Stimulated activated CD8-positive, alpha-beta memory T cell treated with anti-CD3 and anti-CD28 coated beads, Interleukin-4, amount 100 ng/mL, for 24 hours (primary cell): Measurements from ENCODE around the gene GPA33.
"Not testable (repeated sequence)": the region's sequence is repeated elsewhere in the genome, so short reads cannot be mapped to it uniquely, and the experiment has no call there.

Source experiments
- DNase-seq: peaks from one replicate; pipeline ENCODE4 v3.0.0-alpha.2; 2020; ENCODE audit warnings: low read depth

Gene GPA33

DNA sequence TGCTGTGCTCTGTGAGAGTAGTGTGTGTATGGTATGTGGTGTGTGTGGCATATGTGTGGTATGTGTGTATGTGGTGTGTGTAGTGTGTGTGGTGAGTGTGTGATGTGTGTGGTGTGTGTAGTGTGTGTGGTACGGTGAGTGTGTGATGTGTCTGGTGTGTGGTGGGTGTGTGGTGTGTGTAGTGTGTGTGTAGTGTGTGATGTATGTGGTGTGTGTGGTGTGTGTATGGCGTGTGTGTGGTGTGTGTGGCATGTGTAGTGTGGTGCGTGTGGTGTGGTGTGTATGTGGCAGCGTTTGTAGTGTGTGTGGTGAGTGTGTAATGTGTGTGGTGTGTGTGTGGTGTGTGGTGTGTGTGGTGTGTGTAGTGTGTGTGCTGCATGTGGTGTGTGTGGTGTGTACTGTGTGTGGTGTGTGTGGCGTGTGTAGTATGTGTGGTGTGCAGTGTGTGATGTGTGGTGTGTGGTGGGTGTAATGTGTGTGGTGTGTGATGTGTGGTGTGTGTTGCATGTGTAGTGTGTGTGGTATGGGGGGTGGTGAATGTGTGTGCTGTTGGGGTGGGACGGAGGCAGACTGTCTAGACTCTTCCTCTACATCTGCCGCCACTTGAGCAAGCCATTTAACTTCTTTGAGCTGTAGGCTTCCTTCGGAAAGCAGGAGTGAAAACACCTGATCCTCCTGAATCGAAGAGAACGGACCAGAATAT is 33.5 kb downstream of the GPA33 start:
- DNase-seq: no peak

GRCh38 chr1:167054946-167055630 is 35.1 kb downstream of the GPA33 start:
- no peak for DNase-seq

DNA sequence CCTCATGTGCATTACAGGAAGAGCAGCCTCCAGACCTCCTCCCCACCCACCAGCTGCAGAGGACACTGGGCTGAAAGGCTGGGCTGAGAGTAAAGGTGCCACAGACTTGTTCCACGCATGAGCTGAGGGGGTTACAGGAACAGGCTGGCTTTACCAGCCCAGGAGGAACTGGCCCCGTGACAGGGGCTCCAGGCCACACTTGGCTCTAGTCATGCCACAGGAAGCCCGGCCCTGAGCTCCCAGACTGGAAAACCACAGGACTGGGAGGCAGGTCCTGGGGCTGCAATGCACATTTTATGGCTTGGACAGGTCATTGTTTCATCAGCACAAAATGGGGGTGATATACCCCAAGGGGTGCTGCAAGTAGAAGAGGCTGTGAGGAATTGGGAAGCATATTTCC is 35.6 kb downstream of the GPA33 start:
- DNase-seq: no peak

- DNase-seq: no peak
Observed at GRCh38 chr1:167052389-167052788, 37.8 kb downstream of the GPA33 start.

DNA sequence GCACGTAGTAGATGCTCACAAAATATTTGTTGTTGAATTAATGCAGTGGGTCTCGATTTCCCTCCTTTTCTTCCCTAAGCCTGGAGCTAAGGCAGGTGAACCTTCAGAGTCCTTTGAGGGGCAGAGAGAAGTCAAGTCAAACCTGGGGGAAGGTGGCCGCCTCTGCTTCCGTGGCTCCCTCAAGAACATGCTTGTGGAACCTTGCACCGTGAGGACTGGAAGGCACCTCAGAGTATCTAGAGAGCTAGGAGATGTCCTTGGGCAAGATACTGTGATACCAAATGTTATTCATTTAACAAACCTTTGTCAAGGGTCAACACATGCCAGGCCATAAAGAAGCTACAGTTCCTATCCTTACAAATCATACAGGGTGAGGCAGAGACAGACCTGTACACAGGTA is 38.3 kb downstream of the GPA33 start:
- DNase-seq: no peak

DNA sequence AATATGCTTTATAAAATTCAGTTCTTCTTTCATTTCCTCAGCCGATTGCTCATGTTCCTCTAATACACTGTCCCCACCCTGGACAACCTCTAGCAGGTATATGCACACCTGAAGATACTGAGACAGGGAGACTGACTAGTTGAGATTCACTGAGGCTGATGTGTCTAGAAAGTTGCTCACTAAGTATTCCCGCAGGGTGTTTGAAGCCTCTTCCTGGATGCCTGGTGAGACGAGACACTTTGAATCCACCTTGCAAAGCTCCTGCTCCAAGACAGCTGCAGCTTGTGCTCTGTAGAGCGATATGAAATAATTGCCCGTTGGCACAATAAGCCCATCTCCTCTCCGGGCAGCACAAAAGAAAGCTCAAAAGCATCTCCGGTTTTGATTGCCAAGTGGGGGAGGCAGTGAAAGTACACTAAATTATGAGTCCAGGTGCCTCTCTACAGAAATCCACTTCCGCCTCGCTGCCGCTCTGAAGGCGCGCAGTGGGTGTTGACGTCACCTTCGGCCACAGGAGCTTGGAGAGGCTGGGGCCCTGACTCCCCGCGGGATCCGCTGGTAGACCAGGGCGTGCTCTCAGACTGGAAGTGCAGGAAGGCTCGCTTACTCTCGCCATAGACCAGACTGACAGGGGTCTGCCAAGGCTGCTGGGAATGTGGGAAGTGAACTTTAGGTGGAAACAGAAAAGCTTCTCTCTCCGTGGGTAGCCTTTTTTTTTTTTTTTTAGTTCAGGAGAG is 46.3 kb downstream of the GPA33 start:
- peak; percentile 51 for DNase-seq

DNA sequence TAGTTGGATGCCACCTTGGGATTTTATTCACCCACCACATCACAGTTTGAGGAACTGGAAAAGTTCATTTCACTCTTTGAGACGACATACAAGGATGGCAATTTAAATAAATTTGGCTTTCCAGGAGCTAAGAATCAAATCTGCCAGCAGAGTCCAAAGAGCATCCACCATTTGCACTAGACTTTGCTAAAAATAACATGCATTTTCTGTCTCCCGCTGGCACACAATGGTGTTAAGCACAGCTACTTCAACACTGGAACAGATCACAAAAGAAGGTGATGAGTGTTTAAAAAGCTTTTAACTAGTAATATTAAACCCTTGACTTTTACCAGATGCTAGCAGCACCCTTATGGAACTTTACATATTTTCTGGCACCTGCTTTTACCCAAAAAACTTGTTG is 56.5 kb downstream of the GPA33 start:
- DNase-seq: no peak

- DNase-seq: not testable (repeated sequence)
Observed at GRCh38 chr1:167029553-167029952, 60.6 kb downstream of the GPA33 start.

- no peak for DNase-seq
Observed at GRCh38 chr1:167022384-167022783, 67.8 kb downstream of the GPA33 start.

- no peak for DNase-seq
Observed at GRCh38 chr1:167016100-167016750, 74.0 kb downstream of the GPA33 start.

DNA sequence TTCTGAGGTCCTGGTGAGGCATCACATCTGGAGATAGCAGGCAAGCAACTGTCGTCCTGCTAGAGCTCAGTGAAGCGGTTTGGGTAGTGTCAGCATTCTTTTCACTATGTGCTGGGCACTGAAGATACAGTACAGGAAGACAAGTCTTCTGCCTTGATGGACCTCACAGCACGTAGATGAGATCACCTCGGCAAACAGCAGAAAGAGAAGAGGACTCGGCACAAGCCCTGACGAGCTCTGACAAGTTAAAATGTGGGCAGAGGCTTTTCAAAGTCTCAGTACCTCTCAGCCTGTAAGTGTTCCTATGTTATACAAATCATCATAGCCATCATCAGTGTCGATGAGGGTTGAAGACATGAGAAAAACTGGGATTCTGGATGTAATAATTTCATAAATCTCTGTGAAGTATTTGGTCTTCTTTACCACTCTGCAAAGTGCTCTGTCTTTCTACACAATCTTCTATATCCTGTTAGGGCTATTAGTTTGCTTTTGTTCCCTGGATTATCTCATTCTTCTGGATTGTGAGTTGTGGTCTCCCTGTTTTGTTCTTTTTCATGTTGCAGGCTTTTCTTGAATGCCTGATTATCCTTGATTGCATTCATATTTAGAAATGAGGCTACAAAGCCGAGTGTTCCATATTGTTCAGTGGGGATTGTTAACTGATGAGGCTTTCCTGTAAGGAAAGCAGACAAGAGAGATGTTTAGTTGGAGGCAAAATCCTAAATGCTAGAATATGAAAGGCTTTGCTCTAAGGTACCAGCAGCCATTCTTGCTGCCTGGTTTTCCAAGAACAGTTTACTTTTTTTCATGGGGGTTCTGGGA is 76.9 kb downstream of the GPA33 start:
- DNase-seq: no peak

- DNase-seq: no peak
Observed at GRCh38 chr1:167012570-167012969, 77.6 kb downstream of the GPA33 start.

- no peak for DNase-seq
Observed at GRCh38 chr1:167011560-167012191, 78.5 kb downstream of the GPA33 start.

DNA sequence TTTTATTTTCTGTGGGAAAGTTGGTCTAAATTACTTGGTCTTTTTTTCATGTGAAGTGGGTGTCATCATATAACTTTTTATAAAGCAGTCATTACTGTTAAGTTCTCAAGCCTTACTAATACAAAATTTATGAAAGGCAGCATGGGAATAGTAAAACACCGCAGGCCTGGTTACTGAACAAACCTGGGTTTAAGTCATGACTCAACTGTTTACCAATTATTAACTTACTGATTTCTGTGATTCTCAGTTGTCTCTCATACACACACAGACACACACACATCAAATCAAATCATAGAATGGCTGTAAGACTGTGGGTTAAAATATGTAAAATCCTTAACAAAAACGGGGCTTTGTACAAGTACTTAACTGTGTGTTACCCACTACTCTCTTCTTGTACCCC is 86.5 kb downstream of the GPA33 start:
- DNase-seq: no peak
